SK-N-SH (cell line): ENCODE measurements around the gene DKC1. TPM values are rescaled to one million over a fixed set of nuclear protein-coding genes. Genes with fewer than 3 reads are reported as not detected.

Experiments
- CTCF ChIA-PET: fragments of 300-600, 350-600 bp; formaldehyde crosslinking; extraction: SDS; loops from one replicate; lab custom pipeline; 2021; lab: Yijun Ruan, JAX
- POLR2A ChIA-PET: fragments of 350-600 bp; sonication (Branson Sonifier 250); formaldehyde crosslinking; extraction: SDS; loops from one replicate; lab custom pipeline; 2020; ENCODE audit warnings: antibody characterized with exemption, inconsistent platforms; lab: Yijun Ruan, JAX
- DNase-seq: peaks from one replicate; pipeline ENCODE4 v3.0.0; 2012
- H2AFZ ChIP-seq: fragments of 200-600 bp; sonication (generic); 2 replicates; pipeline ENCODE4 v1.8.1; 2016; ENCODE audit warnings: antibody characterized with exemption, mild to moderate bottlenecking, low read depth
- H3F3A ChIP-seq: fragments of 200-600 bp; sonication (generic); replicated peaks from 2 replicates; pipeline ENCODE3; 2016; ENCODE audit warnings: antibody characterized with exemption, mild to moderate bottlenecking; ENCODE audit not compliant: insufficient read depth
- H3K27ac ChIP-seq, 2 experiments: fragments of 200-500 bp in 1 of 2; fragments of 200-600 bp in 1 of 2; sonication (Bioruptor generic) in 1 of 2; sonication (generic), shearing (Covaris generic) in 1 of 2; 2 replicates each; pipeline versions ENCODE4 v1.5.1 to v1.6.1; 2014 to 2016; ENCODE audit warnings: low read depth in 2 of 2, inconsistent platforms in 1 of 2, low read length in 1 of 2, mild to moderate bottlenecking in 1 of 2, mixed read lengths in 1 of 2
- H3K27me3 ChIP-seq: fragments of 200-600 bp; sonication (generic), shearing (Covaris generic); 2 replicates; pipeline ENCODE4 v1.6.1; 2016; ENCODE audit warnings: mixed run types; ENCODE audit not compliant: insufficient read depth
- H3K36me3 ChIP-seq, 2 experiments: fragments of 200-500 bp in 1 of 2; fragments of 200-600 bp in 1 of 2; sonication (Bioruptor generic) in 1 of 2; sonication (generic) in 1 of 2; replicated peaks in 1 of 2; 2 replicates each; pipeline versions ENCODE3 to v1.5.1; 2014 to 2016; ENCODE audit warnings: low read length in 1 of 2, mild to moderate bottlenecking in 1 of 2; ENCODE audit not compliant: insufficient read depth in 2 of 2, control insufficient read depth in 1 of 2
- H3K4me1 ChIP-seq, 2 experiments: fragments of 200-500 bp in 1 of 2; fragments of 200-600 bp in 1 of 2; sonication (Bioruptor generic) in 1 of 2; sonication (generic), shearing (Covaris generic) in 1 of 2; 2 replicates each; pipeline versions ENCODE4 v1.5.1 to v1.6.1; 2014 to 2016; ENCODE audit warnings: low read depth in 1 of 2, low read length in 1 of 2, mixed run types in 1 of 2; ENCODE audit not compliant: insufficient read depth in 2 of 2, control insufficient read depth in 1 of 2
- H3K4me2 ChIP-seq: fragments of 200-600 bp; sonication (generic), shearing (Covaris generic); 2 replicates; pipeline ENCODE4 v1.6.1; 2017; ENCODE audit warnings: mixed run types
- H3K4me3 ChIP-seq, 2 experiments: fragments of 200-500 bp in 1 of 2; fragments of 200-600 bp in 1 of 2; sonication (Bioruptor generic) in 1 of 2; sonication (generic), shearing (Covaris generic) in 1 of 2; 2 replicates each; pipeline versions ENCODE4 v1.5.1 to v1.8.1; 2014 to 2016; ENCODE audit warnings: low read depth in 2 of 2, inconsistent platforms in 1 of 2, low read length in 1 of 2, mild to moderate bottlenecking in 1 of 2, mixed read lengths in 1 of 2, moderate library complexity in 1 of 2
- H3K79me2 ChIP-seq: fragments of 200-600 bp; sonication (generic); 2 replicates; pipeline ENCODE4 v1.8.1; 2017; ENCODE audit warnings: mild to moderate bottlenecking; ENCODE audit not compliant: insufficient read depth
- H3K9ac ChIP-seq: fragments of 200-600 bp; sonication (generic); 2 replicates; pipeline ENCODE4 v1.6.1; 2017; ENCODE audit warnings: mixed run types
- H3K9me2 ChIP-seq: fragments of 200-600 bp; sonication (generic); 2 replicates; pipeline ENCODE4 v1.6.1; 2017; ENCODE audit warnings: mixed run types
- H3K9me3 ChIP-seq: fragments of 200-600 bp; sonication (generic); 2 replicates; pipeline ENCODE4 v1.6.1; 2017; ENCODE audit warnings: mixed run types, mild to moderate bottlenecking, moderate library complexity
- H4K20me1 ChIP-seq: fragments of 200-600 bp; sonication (generic); 2 replicates; pipeline ENCODE4 v1.6.1; 2017; ENCODE audit warnings: mild to moderate bottlenecking, mixed run types; ENCODE audit not compliant: insufficient read depth
- CTCF ChIP-seq: fragments of 200-600 bp; sonication (generic); IDR thresholded peaks from 2 replicates; pipeline ENCODE4 v1.6.1; 2017; ENCODE audit warnings: antibody characterized with exemption, mild to moderate bottlenecking, moderate library complexity
- EP300 ChIP-seq, 2 experiments: IDR thresholded peaks; 2 replicates each; pipeline versions ENCODE4 v1.4.0 to v1.6.1; 2012; ENCODE audit warnings: borderline replicate concordance in 1 of 2, low read depth in 1 of 2, low read length in 1 of 2
- FOSL2 ChIP-seq: IDR thresholded peaks from 2 replicates; pipeline ENCODE4 v1.4.0; 2012; ENCODE audit warnings: low read depth, mild to moderate bottlenecking, moderate library complexity, borderline replicate concordance
- JUND ChIP-seq: IDR thresholded peaks from 2 replicates; pipeline ENCODE4 v1.4.0; 2012
- MAX ChIP-seq: IDR thresholded peaks from 2 replicates; pipeline ENCODE4 v1.4.0; 2012; ENCODE audit warnings: low read depth
- MEF2A ChIP-seq: IDR thresholded peaks from 2 replicates; pipeline ENCODE4 v1.4.0; 2012; ENCODE audit warnings: low read depth, borderline replicate concordance
- NFIC ChIP-seq: IDR thresholded peaks from 2 replicates; pipeline ENCODE4 v1.4.0; 2012; ENCODE audit warnings: borderline replicate concordance
- PBX3 ChIP-seq: IDR thresholded peaks from 2 replicates; pipeline ENCODE4; 2012
- REST ChIP-seq: IDR thresholded peaks from 2 replicates; pipeline ENCODE4 v1.6.1; 2012; ENCODE audit warnings: mild to moderate bottlenecking, low read depth, low read length, moderate library complexity
- RFX5 ChIP-seq: IDR thresholded peaks from 2 replicates; pipeline ENCODE4 v1.6.1; 2012; ENCODE audit warnings: mild to moderate bottlenecking, improper control_type of control experiment, low read length
- RXRA ChIP-seq: IDR thresholded peaks from 2 replicates; pipeline ENCODE4 v1.4.0; 2012; ENCODE audit warnings: low read depth, mild to moderate bottlenecking, borderline replicate concordance
- TCF12 ChIP-seq: IDR thresholded peaks from 2 replicates; pipeline ENCODE4 v1.4.0; 2012
- WGBS: methylation state at CpG from one replicate; pipeline ENCODE4 v1.1.6; 2017; ENCODE audit warnings: low lambda C conversion rate; 5-methylcytosine and 5-hydroxymethylcytosine counted together
- polyA plus RNA-seq, 3 experiments: library from polyadenylated mRNA; depleted of rRNA; stranded (reverse); fragments of >200 nt; gene quantifications; 2 replicates each; pipeline ENCODE4 v1.2.3, GENCODE V29; 2012

Gene DKC1
- polyA plus RNA-seq, 1 of the 3 experiments (the other 2 are of a cell fraction), result 53.0 TPM

GRCh38 chrX:154719132-154719675 is 43.5 kb upstream of the DKC1 start:
- no peak for TF ChIP-seq MEF2A
- TF ChIP-seq FOSL2, result peak; percentile 42; the same call in 1 of the 2 replicates
- TF ChIP-seq EP300 (IDR thresholded peaks at IDR 0.05; ENCODE audit: borderline replicate concordance in 1 of 2, low read depth in 1 of 2, low read length in 1 of 2), result 0 out of 4 replicates have a peak, but pooled peaks of 1 of the 2 experiments have one; percentile 10
- TF ChIP-seq RXRA, result 0 out of 2 replicates have a peak, but pooled peaks have one; percentile 7
- no peak for TF ChIP-seq CTCF
- no peak for TF ChIP-seq RFX5
- TF ChIP-seq JUND, result peak; percentile 59
- TF ChIP-seq NFIC, result peak; percentile 42
- peak; percentile 65 for TF ChIP-seq PBX3
- TF ChIP-seq REST, result no peak
- TF ChIP-seq MAX, result peak; percentile 68; the same call in 1 of the 2 replicates
- TF ChIP-seq TCF12, result peak; percentile 77
- TF ChIP-seq, all 33 proteins: peak for 8
- H3K9me3 ChIP-seq, result no peaks in the 10 kb centered on the region
- H2AFZ ChIP-seq, result no peak overlapping the region
- DNase-seq, result no peak
- H3K4me1 ChIP-seq, result no peaks in the 10 kb centered on the region
- no peaks in the 10 kb centered on the region for H3K79me2 ChIP-seq
- peak overlapping the region in 1 of 2 experiments; percentile 40; a peak in 2 of 4 replicates for H3K27ac ChIP-seq
- no peak overlapping the region for H3K9ac ChIP-seq
- H3K4me2 ChIP-seq, result no peak overlapping the region
- H3K4me3 ChIP-seq, result no peak overlapping the region
- H3K9me2 ChIP-seq, result no peaks in the 10 kb centered on the region
- no peaks in the 10 kb centered on the region for H3F3A ChIP-seq
- CTCF ChIA-PET, result interaction anchor here (2.8 kb wide), 1 partner anchor 30 kb away, joined by 14 read pairs; no protein-coding TSS in a partner anchor
- H3K27me3 ChIP-seq, result no peaks in the 10 kb centered on the region
- WGBS, result 12% methylated on average over 6 of the region's 6 CpGs
- POLR2A ChIA-PET, result no interaction called here
- no peaks in the 10 kb centered on the region for H4K20me1 ChIP-seq
- peaks cover 0 to 4% of the 10 kb centered on the region in 2 experiments for H3K36me3 ChIP-seq
